Measurements from ENCODE around the gene MTERF1. TPM values are rescaled to one million over a fixed set of nuclear protein-coding genes. Genes with fewer than 3 reads are reported as not detected.
A peak's percentile ranks its signal among the peaks of the same experiment; 100 is the strongest.

The MTERF1 gene
- total RNA-seq, 1 donor from 2014 or later: 8.1 TPM

DNA sequence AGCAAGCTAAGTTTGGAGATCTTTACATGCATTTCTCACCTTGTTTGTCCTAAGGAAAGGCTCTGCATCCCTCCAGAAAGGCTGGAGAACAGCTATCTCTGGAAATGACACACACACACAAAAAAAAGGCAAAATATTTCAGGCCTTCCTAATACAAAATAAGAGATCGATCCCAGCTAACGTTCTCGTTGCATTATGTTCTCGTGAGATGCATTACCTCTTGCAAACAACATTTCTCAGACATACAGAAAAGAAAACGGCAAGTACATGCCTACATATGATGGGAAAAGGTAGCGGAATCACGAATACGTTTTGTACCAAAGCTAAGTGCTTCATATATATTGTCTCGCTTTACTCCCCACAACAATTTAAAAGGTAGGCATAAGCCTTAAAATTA, 488 bp downstream of the MTERF1 start:
- intact Hi-C loops (cut with DNase I): no loop called here
- Histone ChIP-seq H3K27me3 (no peaks in the 10 kb centered on the region), H3K4me1 (peaks cover 33% of the 10 kb centered on the region), H3K9me3 (no peaks in the 10 kb centered on the region), H3K27ac (peak overlapping the region; percentile 45), H3K36me3 (no peaks in the 10 kb centered on the region), H3K4me3 (peak overlapping the region; percentile 79 to 86)
- TF ChIP-seq POLR2A (IDR thresholded peaks at IDR 0.05): no peak
- no peak for TF ChIP-seq POLR2AphosphoS5 (IDR thresholded peaks at IDR 0.05; ENCODE audit: insufficient read depth in 1 of 2, low read depth in 1 of 2)
- no peak for DNase-seq (ENCODE audit: extremely low spot score in 2 of 2)

DNA sequence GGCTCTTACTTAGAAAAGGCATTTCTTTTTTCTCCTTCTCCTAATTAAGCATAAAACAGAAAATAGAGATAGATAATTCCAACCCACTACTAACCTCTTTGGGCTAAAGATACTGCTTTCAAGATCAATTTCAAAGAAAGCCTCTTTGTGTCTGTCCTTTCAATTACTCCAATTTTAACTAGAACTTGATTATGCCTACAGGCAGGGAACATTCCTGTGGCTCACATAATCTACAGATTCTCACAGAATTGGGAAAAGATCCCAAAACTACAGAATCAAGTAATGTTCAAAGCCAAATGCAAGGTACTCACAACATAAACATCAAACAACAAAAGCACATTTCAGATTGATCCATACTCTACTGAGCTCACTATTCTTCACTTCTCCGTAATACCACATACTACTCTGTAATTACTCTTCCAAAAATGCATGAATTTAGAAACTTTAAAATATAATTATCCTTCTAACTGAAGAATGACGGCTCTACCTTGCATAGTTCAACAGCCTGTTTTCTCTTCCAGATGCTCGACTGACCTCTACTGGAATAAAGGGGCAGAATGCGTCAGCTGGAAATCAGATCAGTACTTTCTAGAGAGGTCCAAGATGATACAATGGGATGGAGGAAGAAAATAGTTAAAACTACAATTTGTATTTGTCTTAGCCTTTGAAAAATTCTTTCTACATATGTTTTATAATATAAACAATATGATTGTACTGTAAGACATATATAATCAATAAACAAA, 3.9 kb downstream of the MTERF1 start:
- intact Hi-C loops (cut with DNase I): no loop called here
- no peak overlapping the region for H3K27ac ChIP-seq
- H3K4me1 ChIP-seq: peaks cover 33% of the 10 kb centered on the region
- H3K27me3 ChIP-seq: no peaks in the 10 kb centered on the region
- H3K36me3 ChIP-seq: peaks cover 0 to 9% of the 10 kb centered on the region in 2 donors
- DNase-seq (ENCODE audit: extremely low spot score in 2 of 2): no peak
- TF ChIP-seq, protein P1, sequence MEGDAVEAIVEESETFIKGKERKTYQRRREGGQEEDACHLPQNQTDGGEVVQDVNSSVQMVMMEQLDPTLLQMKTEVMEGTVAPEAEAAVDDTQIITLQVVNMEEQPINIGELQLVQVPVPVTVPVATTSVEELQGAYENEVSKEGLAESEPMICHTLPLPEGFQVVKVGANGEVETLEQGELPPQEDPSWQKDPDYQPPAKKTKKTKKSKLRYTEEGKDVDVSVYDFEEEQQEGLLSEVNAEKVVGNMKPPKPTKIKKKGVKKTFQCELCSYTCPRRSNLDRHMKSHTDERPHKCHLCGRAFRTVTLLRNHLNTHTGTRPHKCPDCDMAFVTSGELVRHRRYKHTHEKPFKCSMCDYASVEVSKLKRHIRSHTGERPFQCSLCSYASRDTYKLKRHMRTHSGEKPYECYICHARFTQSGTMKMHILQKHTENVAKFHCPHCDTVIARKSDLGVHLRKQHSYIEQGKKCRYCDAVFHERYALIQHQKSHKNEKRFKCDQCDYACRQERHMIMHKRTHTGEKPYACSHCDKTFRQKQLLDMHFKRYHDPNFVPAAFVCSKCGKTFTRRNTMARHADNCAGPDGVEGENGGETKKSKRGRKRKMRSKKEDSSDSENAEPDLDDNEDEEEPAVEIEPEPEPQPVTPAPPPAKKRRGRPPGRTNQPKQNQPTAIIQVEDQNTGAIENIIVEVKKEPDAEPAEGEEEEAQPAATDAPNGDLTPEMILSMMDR (IDR thresholded peaks at IDR 0.05): no peak
- no peak for TF ChIP-seq POLR2A (IDR thresholded peaks at IDR 0.05)
- no peak for TF ChIP-seq POLR2AphosphoS5 (IDR thresholded peaks at IDR 0.05; ENCODE audit: insufficient read depth in 1 of 2, low read depth in 1 of 2)
- no peaks in the 10 kb centered on the region for H3K9me3 ChIP-seq
- H3K4me3 ChIP-seq: no peak overlapping the region

DNA sequence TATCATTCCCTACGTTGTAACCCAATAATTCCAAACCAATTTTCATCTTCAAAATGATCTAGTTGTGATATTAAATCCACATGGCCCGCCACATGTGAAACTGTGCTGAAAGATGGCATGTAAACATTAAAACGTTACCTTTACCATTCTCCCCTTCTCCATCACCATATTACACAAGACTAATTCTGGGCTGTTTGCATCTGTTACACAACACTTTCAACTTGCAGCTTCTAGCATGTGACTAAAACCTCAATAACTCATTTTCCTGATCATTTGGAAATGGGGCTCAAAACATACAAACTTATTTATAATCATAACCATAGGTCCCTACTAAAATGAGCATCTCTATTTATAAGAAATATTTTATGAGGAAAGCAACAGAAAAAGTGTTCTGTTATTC, 4.7 kb downstream of the MTERF1 start:
- intact Hi-C loops (cut with DNase I): no loop called here

DNA sequence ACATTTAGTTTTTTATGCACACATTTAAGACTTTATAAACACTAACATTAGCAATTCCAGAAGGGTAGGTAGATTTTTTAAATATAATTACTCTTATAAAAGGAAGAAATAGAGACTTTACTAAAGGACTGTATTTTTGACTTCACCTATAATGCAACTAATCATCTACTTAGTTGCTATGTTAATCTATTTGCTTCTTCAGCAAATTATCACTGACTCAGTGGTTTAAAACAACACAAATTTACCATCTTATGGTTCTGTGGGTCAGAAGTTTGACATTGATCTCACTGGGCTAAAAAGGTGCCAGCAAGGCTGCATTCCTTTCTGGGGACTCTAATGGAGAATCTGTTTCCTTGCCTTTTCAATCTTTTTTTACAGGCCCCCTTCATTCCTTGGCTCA, 7.6 kb downstream of the MTERF1 start:
- no peak for DNase-seq (ENCODE audit: extremely low spot score in 2 of 2)
- Histone ChIP-seq H3K4me1 (peaks cover 5% of the 10 kb centered on the region), H3K27ac (no peak overlapping the region), H3K4me3 (no peak overlapping the region), H3K9me3 (no peaks in the 10 kb centered on the region), H3K27me3 (no peaks in the 10 kb centered on the region), H3K36me3 (peaks cover 0 to 9% of the 10 kb centered on the region in 2 donors)
- intact Hi-C loops (cut with DNase I): no loop called here
- TF ChIP-seq POLR2A (IDR thresholded peaks at IDR 0.05) (no peak), POLR2AphosphoS5 (IDR thresholded peaks at IDR 0.05; ENCODE audit: insufficient read depth in 1 of 2, low read depth in 1 of 2) (no peak)
- TF ChIP-seq, protein P1 (IDR thresholded peaks at IDR 0.05): no peak

More for the DNA sequence above, 4.7 kb downstream of the MTERF1 start:
- H3K4me1 ChIP-seq: peaks cover 29% of the 10 kb centered on the region
- no peak overlapping the region for H3K27ac ChIP-seq
- DNase-seq (ENCODE audit: extremely low spot score in 2 of 2): no peak
- H3K36me3 ChIP-seq: peaks cover 0 to 9% of the 10 kb centered on the region in 2 donors
- no peaks in the 10 kb centered on the region for H3K9me3 ChIP-seq
- no peak for TF ChIP-seq POLR2A (IDR thresholded peaks at IDR 0.05)
- TF ChIP-seq, protein P1 (IDR thresholded peaks at IDR 0.05): no peak
- no peak for TF ChIP-seq POLR2AphosphoS5 (IDR thresholded peaks at IDR 0.05; ENCODE audit: insufficient read depth in 1 of 2, low read depth in 1 of 2)
- no peaks in the 10 kb centered on the region for H3K27me3 ChIP-seq
- H3K4me3 ChIP-seq: no peak overlapping the region

DNA sequence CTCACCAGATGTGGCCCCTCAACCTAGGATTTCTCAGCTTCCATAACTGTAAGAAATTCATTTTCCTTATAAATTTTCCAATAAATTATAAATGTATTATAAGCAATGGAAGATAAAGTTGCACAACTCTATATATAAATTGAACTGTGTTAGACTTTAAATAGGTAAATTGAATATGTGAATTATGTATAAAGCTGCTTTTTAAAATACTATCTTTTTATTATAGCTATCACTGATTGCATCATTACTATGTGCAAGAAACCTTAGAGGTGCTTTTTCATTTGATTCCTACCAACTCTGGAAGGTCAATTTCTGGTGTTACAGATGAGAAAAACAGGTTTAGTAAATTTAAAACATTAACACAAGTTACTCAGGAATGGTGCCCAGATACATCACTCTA, 8.4 kb downstream of the MTERF1 start:
- intact Hi-C loops (cut with DNase I): no loop called here
- TF ChIP-seq POLR2A (IDR thresholded peaks at IDR 0.05) (no peak), POLR2AphosphoS5 (IDR thresholded peaks at IDR 0.05; ENCODE audit: insufficient read depth in 1 of 2, low read depth in 1 of 2) (no peak)
- TF ChIP-seq, protein P1 (IDR thresholded peaks at IDR 0.05): no peak
- H3K27me3 ChIP-seq: no peaks in the 10 kb centered on the region

More for the DNA sequence above, 8.4 kb downstream of the MTERF1 start:
- peaks cover 0 to 9% of the 10 kb centered on the region in 2 donors for H3K36me3 ChIP-seq
- no peaks in the 10 kb centered on the region for H3K4me1 ChIP-seq
- no peaks in the 10 kb centered on the region for H3K9me3 ChIP-seq
- H3K27ac ChIP-seq: no peak overlapping the region
- no peak for DNase-seq (ENCODE audit: extremely low spot score in 2 of 2)
- H3K4me3 ChIP-seq: no peak overlapping the region

Data from vagina (tissue), 2 donors.